ENCODE measurements around the gene TMEM150C.

The TMEM150C gene

GRCh38 chr4:82561786-82562563 is at the start of gene TMEM150C:
Gene TMEM150C (minus strand): TSS chr4:82561988. CDS start chr4:82504657, 57,331 bp downstream.
- Histone ChIP-seq H3K36me3 (no peaks in the 10 kb centered on the region), H3K9ac (peak within 1 kb of the TSS; percentile 61; the same call in 1 of the 2 replicates), H3K4me1 (peaks cover 12% of the 10 kb centered on the region), H3K27ac (no peak within 1 kb of the TSS), H3K9me3 (no peaks in the 10 kb centered on the region), H3K27me3 (peaks cover 33% of the 10 kb centered on the region), H3K4me3 (peak within 1 kb of the TSS; percentile 75), H4K20me1 (no peaks in the 10 kb centered on the region), H3K4me2 (peak within 1 kb of the TSS; percentile 90)
- no peak for TF ChIP-seq Cebpa-rat (IDR thresholded peaks at IDR 0.05)

DNA sequence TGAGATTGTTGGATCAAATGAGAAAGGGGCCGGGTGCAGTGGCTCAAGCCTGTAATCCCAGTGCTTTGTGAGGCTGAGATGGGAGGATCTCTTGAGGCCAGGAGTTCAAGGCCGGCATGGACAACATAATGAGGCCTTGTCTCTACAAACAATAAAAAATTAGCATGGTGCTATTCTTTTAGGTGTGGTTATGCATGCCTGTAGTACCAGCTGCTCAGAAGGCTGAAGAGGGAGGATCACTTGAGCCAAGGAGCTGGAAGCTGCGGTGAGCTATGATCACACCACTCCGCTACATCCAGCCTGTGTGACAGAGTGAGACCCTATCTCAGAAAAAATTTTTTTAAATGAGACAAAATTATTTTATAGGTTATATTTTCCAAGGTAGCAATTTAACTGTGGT is 49.7 kb upstream of the TMEM150C start:
- Histone ChIP-seq H3K27me3 (no peaks in the 10 kb centered on the region), H3K4me3 (no peak overlapping the region), H3K9me3 (no peaks in the 10 kb centered on the region), H3K9ac (no peak overlapping the region), H3K4me2 (no peak overlapping the region), H3K4me1 (no peaks in the 10 kb centered on the region), H3K27ac (no peak overlapping the region), H4K20me1 (no peaks in the 10 kb centered on the region), H3K36me3 (no peaks in the 10 kb centered on the region)
- no peak for TF ChIP-seq Cebpa-rat (IDR thresholded peaks at IDR 0.05)

- no peak overlapping the region for H3K4me2 ChIP-seq
- TF ChIP-seq Cebpa-rat (IDR thresholded peaks at IDR 0.05) = no peak
- H3K9me3 ChIP-seq = no peaks in the 10 kb centered on the region
- H3K4me3 ChIP-seq = no peak overlapping the region
- no peaks in the 10 kb centered on the region for H3K27me3 ChIP-seq
- no peak overlapping the region for H3K9ac ChIP-seq
- no peaks in the 10 kb centered on the region for H3K4me1 ChIP-seq
- no peak overlapping the region for H3K27ac ChIP-seq
- H4K20me1 ChIP-seq = no peaks in the 10 kb centered on the region
- H3K36me3 ChIP-seq = no peaks in the 10 kb centered on the region
Measured at GRCh38 chr4:82610041-82610440, 48.3 kb upstream of the TMEM150C start.

DNA sequence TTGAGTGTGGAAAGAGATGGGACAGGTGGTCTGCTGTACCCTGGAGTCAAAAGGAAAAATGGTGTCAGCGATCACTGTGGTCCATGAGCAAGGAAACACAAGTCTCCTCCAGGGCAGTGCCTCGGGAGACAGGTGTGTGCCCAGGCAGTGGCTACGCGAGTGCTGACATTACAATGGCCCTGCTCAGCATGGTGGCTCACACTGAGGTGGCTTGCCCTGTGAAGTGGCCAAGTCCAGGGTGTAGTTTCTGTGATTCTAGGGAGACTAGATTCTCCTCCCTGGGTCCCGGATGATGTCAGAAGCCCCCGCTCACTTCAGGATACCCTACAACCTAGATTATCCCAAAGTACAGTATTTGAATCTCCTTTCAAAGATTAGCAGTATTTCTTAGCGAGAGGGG is 44.8 kb upstream of the TMEM150C start:
- H4K20me1 ChIP-seq = no peaks in the 10 kb centered on the region
- H3K4me2 ChIP-seq = no peak overlapping the region
- H3K36me3 ChIP-seq = no peaks in the 10 kb centered on the region
- no peak for TF ChIP-seq Cebpa-rat (IDR thresholded peaks at IDR 0.05)
- H3K9me3 ChIP-seq = no peaks in the 10 kb centered on the region
- H3K27ac ChIP-seq = no peak overlapping the region
- no peak overlapping the region for H3K9ac ChIP-seq
- H3K4me1 ChIP-seq = no peaks in the 10 kb centered on the region
- H3K27me3 ChIP-seq = no peaks in the 10 kb centered on the region
- no peak overlapping the region for H3K4me3 ChIP-seq

DNA sequence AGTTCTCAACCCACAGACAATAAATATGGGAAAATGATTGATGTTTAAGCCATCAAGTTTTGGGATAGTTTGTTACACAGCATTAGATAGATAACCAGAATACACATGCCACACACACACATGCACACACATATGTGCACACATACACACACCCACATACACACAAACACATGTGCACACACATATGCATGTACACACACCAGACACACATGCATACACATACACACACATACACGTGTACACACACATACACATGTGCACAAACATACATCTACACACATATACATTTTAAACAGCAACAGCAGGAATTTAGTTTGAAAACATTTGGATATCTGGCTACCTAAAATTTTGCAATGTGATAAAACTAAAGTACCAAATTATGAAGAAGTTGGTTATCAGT is 42.7 kb upstream of the TMEM150C start:
- H3K4me3 ChIP-seq = no peak overlapping the region
- H3K4me2 ChIP-seq = no peak overlapping the region
- no peaks in the 10 kb centered on the region for H4K20me1 ChIP-seq
- no peaks in the 10 kb centered on the region for H3K27me3 ChIP-seq
- no peaks in the 10 kb centered on the region for H3K9me3 ChIP-seq
- H3K4me1 ChIP-seq = no peaks in the 10 kb centered on the region
- H3K27ac ChIP-seq = no peak overlapping the region
- H3K9ac ChIP-seq = no peak overlapping the region
- TF ChIP-seq Cebpa-rat (IDR thresholded peaks at IDR 0.05) = no peak
- H3K36me3 ChIP-seq = no peaks in the 10 kb centered on the region

GRCh38 chr4:82601242-82602015 is 39.6 kb upstream of the TMEM150C start:
- no peaks in the 10 kb centered on the region for H3K4me1 ChIP-seq
- no peak overlapping the region for H3K4me3 ChIP-seq
- no peaks in the 10 kb centered on the region for H3K27me3 ChIP-seq
- no peaks in the 10 kb centered on the region for H4K20me1 ChIP-seq
- no peaks in the 10 kb centered on the region for H3K9me3 ChIP-seq
- TF ChIP-seq Cebpa-rat (IDR thresholded peaks at IDR 0.05) = no peak
- H3K4me2 ChIP-seq = no peak overlapping the region
- H3K36me3 ChIP-seq = no peaks in the 10 kb centered on the region
- H3K27ac ChIP-seq = no peak overlapping the region
- no peak overlapping the region for H3K9ac ChIP-seq

- no peak for TF ChIP-seq Cebpa-rat (IDR thresholded peaks at IDR 0.05)
- Histone ChIP-seq H3K27me3 (no peaks in the 10 kb centered on the region), H3K9me3 (no peaks in the 10 kb centered on the region), H3K9ac (no peak overlapping the region), H3K36me3 (no peaks in the 10 kb centered on the region), H4K20me1 (no peaks in the 10 kb centered on the region), H3K27ac (no peak overlapping the region), H3K4me1 (no peaks in the 10 kb centered on the region), H3K4me2 (no peak overlapping the region), H3K4me3 (no peak overlapping the region)
Measured at GRCh38 chr4:82599336-82599735, 37.5 kb upstream of the TMEM150C start.

GRCh38 chr4:82594456-82594855 is 32.7 kb upstream of the TMEM150C start:
- Histone ChIP-seq H3K9ac (no peak overlapping the region), H3K36me3 (no peaks in the 10 kb centered on the region), H3K9me3 (no peaks in the 10 kb centered on the region), H3K27me3 (no peaks in the 10 kb centered on the region), H3K4me2 (no peak overlapping the region), H3K27ac (no peak overlapping the region), H3K4me3 (no peak overlapping the region), H4K20me1 (no peaks in the 10 kb centered on the region), H3K4me1 (no peaks in the 10 kb centered on the region)
- TF ChIP-seq Cebpa-rat (IDR thresholded peaks at IDR 0.05) = no peak

DNA sequence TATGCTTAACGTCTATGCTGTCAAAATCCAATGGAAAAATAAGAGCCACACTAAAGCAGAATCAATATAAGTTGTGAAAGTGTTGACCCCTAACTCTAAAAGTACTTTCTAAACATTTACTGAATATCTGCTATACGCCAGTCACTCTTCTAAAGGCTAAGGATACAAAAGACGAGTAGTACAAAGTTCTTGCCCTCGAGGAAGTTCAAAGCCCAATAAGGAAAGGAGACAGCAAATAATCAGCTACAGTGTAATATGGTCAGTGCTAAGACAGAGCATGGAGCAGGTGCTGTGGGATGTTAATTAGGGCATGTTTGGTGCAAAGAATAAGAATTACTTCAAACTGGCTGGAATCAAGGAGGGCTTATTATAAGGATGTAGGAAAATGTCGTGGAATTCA is 31.6 kb upstream of the TMEM150C start:
- Histone ChIP-seq H3K27me3 (no peaks in the 10 kb centered on the region), H3K9ac (no peak overlapping the region)
- TF ChIP-seq Cebpa-rat (IDR thresholded peaks at IDR 0.05) = no peak

DNA sequence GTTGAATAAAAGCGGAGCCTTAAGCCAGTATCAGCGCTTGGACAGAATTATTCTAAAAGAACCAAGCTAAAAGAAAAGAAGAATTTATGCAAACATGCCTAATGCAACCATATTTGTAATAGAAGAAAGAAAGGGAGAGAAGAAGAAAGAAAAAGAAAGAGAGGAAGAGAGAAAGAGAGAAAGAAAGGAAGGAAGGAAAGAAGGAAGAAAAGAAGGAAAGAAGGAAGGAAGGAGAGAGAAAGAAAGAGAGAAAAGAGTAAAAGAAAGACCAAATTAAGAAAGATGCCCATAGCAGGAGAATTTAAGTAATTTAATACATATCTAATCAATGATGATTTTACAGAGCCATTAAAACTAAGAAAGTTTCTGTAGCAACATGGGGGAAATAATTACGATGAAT is 30.9 kb upstream of the TMEM150C start:
- no peak overlapping the region for H3K9ac ChIP-seq
- no peaks in the 10 kb centered on the region for H3K9me3 ChIP-seq
- no peak for TF ChIP-seq Cebpa-rat (IDR thresholded peaks at IDR 0.05)
- H3K4me3 ChIP-seq = no peak overlapping the region
- no peaks in the 10 kb centered on the region for H3K4me1 ChIP-seq
- H3K27ac ChIP-seq = no peak overlapping the region
- H3K4me2 ChIP-seq = no peak overlapping the region
- H3K27me3 ChIP-seq = no peaks in the 10 kb centered on the region
- no peaks in the 10 kb centered on the region for H4K20me1 ChIP-seq
- no peaks in the 10 kb centered on the region for H3K36me3 ChIP-seq

More for the DNA sequence above, 31.6 kb upstream of the TMEM150C start:
- Histone ChIP-seq H3K36me3 (no peaks in the 10 kb centered on the region), H3K27ac (no peak overlapping the region), H4K20me1 (no peaks in the 10 kb centered on the region), H3K4me3 (no peak overlapping the region), H3K9me3 (no peaks in the 10 kb centered on the region), H3K4me2 (no peak overlapping the region), H3K4me1 (no peaks in the 10 kb centered on the region)

Data from BLaER1 (cell line).